ENCODE data around the gene TMEM205. TPM values are rescaled to one million over a fixed set of nuclear protein-coding genes. Genes with fewer than 3 reads are reported as not detected.

The TMEM205 gene
- total RNA-seq, 1 experiment from 2014 or later, result 93.1 TPM

DNA sequence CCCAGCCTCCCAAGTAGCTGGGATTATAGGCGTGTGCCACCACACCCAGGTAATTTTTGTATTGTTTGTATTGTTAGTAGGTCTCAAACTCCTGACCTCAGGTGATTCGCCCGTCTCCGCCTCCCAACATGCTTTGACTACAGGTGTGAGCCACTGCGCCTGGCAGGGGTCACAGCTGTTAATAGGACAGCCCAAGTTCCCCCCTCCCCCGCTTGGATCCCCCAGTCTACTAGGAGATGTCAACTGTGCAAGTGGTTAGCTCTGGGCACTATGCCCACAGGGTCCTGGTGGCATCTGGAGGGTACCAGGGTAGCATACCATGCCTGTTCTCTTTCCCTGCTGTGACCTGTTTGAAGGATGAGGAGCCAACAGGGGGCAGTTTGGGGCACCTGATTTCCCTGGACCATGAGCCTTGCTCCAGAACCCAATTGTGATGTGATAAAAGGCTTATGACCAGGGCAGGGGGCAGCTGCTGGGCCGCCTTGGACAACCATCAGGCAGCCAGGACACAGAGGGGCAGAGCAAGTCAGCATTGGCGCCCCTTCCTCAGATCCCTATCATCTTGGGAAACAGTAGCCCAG, 50.3 kb downstream of the TMEM205 start, which contains the start of gene TSPAN16:
Gene TSPAN16, plus strand, starts transcription at position 496 of the 581 bp plus-strand sequence. CDS start 138 bp downstream, outside the sequence.
- Mint-ChIP-seq H3K27ac (ENCODE audit: low read depth, unreplicated experiment) (peak within 1 kb of the TSS; percentile 40), H3K4me3 (ENCODE audit: unreplicated experiment) (no peak within 1 kb of the TSS), H3K4me1 (ENCODE audit: insufficient read depth, unreplicated experiment) (peaks cover 11% of the 10 kb centered on the region), H3K9me3 (ENCODE audit: unreplicated experiment) (no peaks in the 10 kb centered on the region), H3K36me3 (ENCODE audit: insufficient read depth, unreplicated experiment) (no peaks in the 10 kb centered on the region), H3K27me3 (ENCODE audit: insufficient read depth, unreplicated experiment) (no peaks in the 10 kb centered on the region)
- intact Hi-C loops (cut with micrococcal nuclease), result no loop called here
- TF ChIP-seq, protein P1, sequence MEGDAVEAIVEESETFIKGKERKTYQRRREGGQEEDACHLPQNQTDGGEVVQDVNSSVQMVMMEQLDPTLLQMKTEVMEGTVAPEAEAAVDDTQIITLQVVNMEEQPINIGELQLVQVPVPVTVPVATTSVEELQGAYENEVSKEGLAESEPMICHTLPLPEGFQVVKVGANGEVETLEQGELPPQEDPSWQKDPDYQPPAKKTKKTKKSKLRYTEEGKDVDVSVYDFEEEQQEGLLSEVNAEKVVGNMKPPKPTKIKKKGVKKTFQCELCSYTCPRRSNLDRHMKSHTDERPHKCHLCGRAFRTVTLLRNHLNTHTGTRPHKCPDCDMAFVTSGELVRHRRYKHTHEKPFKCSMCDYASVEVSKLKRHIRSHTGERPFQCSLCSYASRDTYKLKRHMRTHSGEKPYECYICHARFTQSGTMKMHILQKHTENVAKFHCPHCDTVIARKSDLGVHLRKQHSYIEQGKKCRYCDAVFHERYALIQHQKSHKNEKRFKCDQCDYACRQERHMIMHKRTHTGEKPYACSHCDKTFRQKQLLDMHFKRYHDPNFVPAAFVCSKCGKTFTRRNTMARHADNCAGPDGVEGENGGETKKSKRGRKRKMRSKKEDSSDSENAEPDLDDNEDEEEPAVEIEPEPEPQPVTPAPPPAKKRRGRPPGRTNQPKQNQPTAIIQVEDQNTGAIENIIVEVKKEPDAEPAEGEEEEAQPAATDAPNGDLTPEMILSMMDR (IDR thresholded peaks at IDR 0.05; ENCODE audit: unreplicated experiment), result no peak
- peak; percentile 22 for DNase-seq (ENCODE audit: unreplicated experiment)
- CTCF ChIA-PET, result interaction anchor here (0.5 to 2.3 kb wide), 10 partner anchors 10 to 248 kb away, joined by 3 to 9 read pairs (median 4); no protein-coding TSS in a partner anchor
- no TSS peak for BruUV-seq (replicated peaks)
- POLR2A ChIA-PET, result interaction anchor here (0.9 to 1.7 kb wide), 3 partner anchors 14 to 82 kb away, joined by 3 read pairs; partner anchors contain the start of gene DOCK6

DNA sequence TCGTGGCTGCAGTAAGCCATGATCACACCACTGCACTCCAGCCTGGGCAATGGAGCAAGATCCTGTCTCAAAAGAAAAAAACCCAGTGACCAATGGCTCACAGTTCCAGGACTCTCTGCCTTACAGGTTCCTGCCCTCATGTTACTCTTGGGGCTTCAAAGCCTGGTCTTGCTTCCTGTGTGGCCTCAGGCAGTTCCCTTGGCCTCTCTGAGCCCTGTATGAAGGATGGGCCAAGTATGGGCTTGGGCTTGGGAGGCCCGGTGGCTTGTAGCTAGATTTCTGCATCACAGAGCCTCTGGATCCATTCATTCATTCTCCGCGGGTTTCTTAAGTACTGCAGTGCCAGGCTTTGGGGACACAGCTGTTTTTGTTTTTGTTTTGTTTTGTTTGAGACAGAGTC, 50.9 kb downstream of the TMEM205 start:
- TF ChIP-seq, protein P1 (IDR thresholded peaks at IDR 0.05; ENCODE audit: unreplicated experiment), result no peak
- no TSS peak for BruUV-seq (replicated peaks)
- H3K4me1 Mint-ChIP-seq (ENCODE audit: insufficient read depth, unreplicated experiment), result peaks cover 11% of the 10 kb centered on the region
- H3K36me3 Mint-ChIP-seq (ENCODE audit: insufficient read depth, unreplicated experiment), result no peaks in the 10 kb centered on the region
- H3K4me3 Mint-ChIP-seq (ENCODE audit: unreplicated experiment), result no peak overlapping the region
- H3K27ac Mint-ChIP-seq (ENCODE audit: low read depth, unreplicated experiment), result no peak overlapping the region
- no peak for DNase-seq (ENCODE audit: unreplicated experiment)
- no peaks in the 10 kb centered on the region for H3K9me3 Mint-ChIP-seq (ENCODE audit: unreplicated experiment)
- ChIA-PET CTCF (interaction anchor here (0.5 to 2.3 kb wide), 9 partner anchors 11 to 247 kb away, joined by 3 to 9 read pairs (median 4); no protein-coding TSS in a partner anchor), POLR2A (interaction anchor here (1.7 kb wide), 1 partner anchor 14 kb away, joined by 3 read pairs; no protein-coding TSS in a partner anchor)
- no peaks in the 10 kb centered on the region for H3K27me3 Mint-ChIP-seq (ENCODE audit: insufficient read depth, unreplicated experiment)
- intact Hi-C loops (cut with micrococcal nuclease), result no loop called here

DNA sequence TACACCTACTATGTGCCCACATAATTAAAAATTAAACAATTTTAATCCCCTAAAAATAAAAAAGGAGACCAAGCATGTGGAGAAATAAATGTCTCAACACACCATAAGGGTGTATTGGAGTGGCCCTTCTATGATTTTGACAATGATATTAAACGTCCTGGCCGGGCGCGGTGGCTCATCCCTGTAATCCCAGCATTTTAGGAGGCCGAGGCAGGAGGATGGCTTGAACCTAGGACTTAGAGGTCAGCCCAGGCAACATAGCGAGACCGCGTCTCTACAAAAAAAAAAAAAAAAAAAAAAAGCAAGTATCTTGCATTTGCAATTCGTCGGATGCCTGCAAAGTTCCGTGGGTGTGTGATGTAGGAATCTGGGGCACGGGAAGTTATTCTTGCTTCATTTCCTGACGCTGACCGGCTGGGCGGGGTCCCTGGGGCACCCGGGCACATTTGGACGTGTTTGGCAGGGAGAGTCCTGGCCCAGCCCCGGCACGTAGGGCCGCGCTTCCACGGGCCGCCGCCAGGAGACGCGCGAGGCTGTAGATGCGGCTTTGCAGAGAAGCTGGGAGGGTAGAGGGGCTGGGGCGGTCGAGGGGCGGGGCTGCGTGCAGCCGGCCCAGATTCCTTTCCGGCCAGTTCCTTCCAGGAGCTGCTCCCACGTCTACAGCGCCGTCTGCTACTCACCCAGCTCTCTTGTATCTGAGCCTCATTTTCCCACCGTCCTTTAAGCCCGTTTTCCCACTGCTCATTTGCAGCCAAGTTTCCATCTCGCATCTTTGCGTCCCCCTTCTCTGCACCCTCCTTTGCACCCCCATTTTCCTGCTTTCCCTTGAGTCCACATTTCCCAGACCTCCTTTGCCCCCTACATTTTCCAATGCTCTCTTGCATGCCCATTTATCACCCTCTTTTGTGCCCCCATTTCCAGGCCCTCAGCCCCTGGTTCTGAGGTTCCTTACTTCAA, 52.4 kb downstream of the TMEM205 start:
- intact Hi-C loops (cut with micrococcal nuclease), result loop anchor here (1.0 to 2.0 kb wide), 5 partner anchors 51 to 294 kb away; no protein-coding TSS in a partner anchor
- Mint-ChIP-seq H3K27me3 (ENCODE audit: insufficient read depth, unreplicated experiment) (no peaks in the 10 kb centered on the region), H3K27ac (ENCODE audit: low read depth, unreplicated experiment) (no peak overlapping the region), H3K36me3 (ENCODE audit: insufficient read depth, unreplicated experiment) (no peaks in the 10 kb centered on the region), H3K4me1 (ENCODE audit: insufficient read depth, unreplicated experiment) (peaks cover 11% of the 10 kb centered on the region), H3K4me3 (ENCODE audit: unreplicated experiment) (peak overlapping the region; percentile 48), H3K9me3 (ENCODE audit: unreplicated experiment) (no peaks in the 10 kb centered on the region)
- TF ChIP-seq, protein P1 (IDR thresholded peaks at IDR 0.05; ENCODE audit: unreplicated experiment), result peak; percentile 99
- no TSS peak for BruUV-seq (replicated peaks)
- DNase-seq (ENCODE audit: unreplicated experiment), result peak; percentile 99
- ChIA-PET CTCF (interaction anchor here (0.6 to 2.2 kb wide), 15 partner anchors 10 to 1505 kb away, joined by 3 to 10 read pairs (median 3); partner anchors contain the start of genes RAB3D and SWSAP1), POLR2A (interaction anchor here (0.7 to 1.4 kb wide), 8 partner anchors 28 to 143 kb away, joined by 3 to 11 read pairs (median 3); partner anchors contain the start of genes CCDC159, SWSAP1 and TMEM205)

Other genes with a start within 250 kb of the TMEM205 start
- 8.6 and 16.4 TPM in 2 replicates for gene SPC24, start 190.5 kb downstream of the TMEM205 start, total RNA-seq (2022)
- gene KANK2, start 148.7 kb downstream of the TMEM205 start, total RNA-seq (2022), result 25.0 and 29.2 TPM in 2 replicates
- not detected in 2 replicates for gene ANGPTL8, start 106.6 kb downstream of the TMEM205 start, total RNA-seq (2022)
- gene DOCK6, start 83.7 kb downstream of the TMEM205 start, total RNA-seq (2022), result 49.1 and 61.7 TPM in 2 replicates
- gene TSPAN16, start 50.1 kb downstream of the TMEM205 start, total RNA-seq (2022), result not detected in 2 replicates
- gene RAB3D, start 6.6 kb downstream of the TMEM205 start, total RNA-seq (2022), result 42.8 and 46.5 TPM in 2 replicates
- gene CCDC159, start 251 bp upstream of the TMEM205 start, total RNA-seq (2022), result 17.2 and 18.2 TPM in 2 replicates
- 19.5 and 24.2 TPM in 2 replicates for gene PLPPR2, start 9.2 kb upstream of the TMEM205 start, total RNA-seq (2022)
- gene SWSAP1, start 28.4 kb upstream of the TMEM205 start, total RNA-seq (2022), result 1.0 and 1.4 TPM in 2 replicates
- gene EPOR, start 38.0 kb upstream of the TMEM205 start, total RNA-seq (2022), result 1.7 and 2.7 TPM in 2 replicates
- not detected in 2 replicates for gene RGL3, start 73.0 kb upstream of the TMEM205 start, total RNA-seq (2022)
- 0.30 TPM in 1 of 2 replicates, not detected in the other for gene ODAD3, start 88.9 kb upstream of the TMEM205 start, total RNA-seq (2022)
- gene PRKCSH, start 89.4 kb upstream of the TMEM205 start, total RNA-seq (2022), result 224 and 257 TPM in 2 replicates
- gene ELAVL3, start 134.8 kb upstream of the TMEM205 start, total RNA-seq (2022), result 0.54 TPM in 1 of 2 replicates, not detected in the other
- 7.7 and 8.7 TPM in 2 replicates for gene ZNF653, start 159.6 kb upstream of the TMEM205 start, total RNA-seq (2022)
- gene ECSIT, start 182.9 kb upstream of the TMEM205 start, total RNA-seq (2022), result 19.2 and 26.8 TPM in 2 replicates
- not detected in 2 replicates for gene CNN1, start 192.6 kb upstream of the TMEM205 start, total RNA-seq (2022)
- gene ELOF1, start 213.0 kb upstream of the TMEM205 start, total RNA-seq (2022), result 72.1 and 78.7 TPM in 2 replicates
- not detected in 2 replicates for gene ACP5, start 231.4 kb upstream of the TMEM205 start, total RNA-seq (2022)

All from MCF 10A (cell line).